GM21423 (cell line): ENCODE data around the gene BORCS6.

Experiments used
- ATAC-seq: cut with Tn5 transposase; IDR thresholded peaks from one replicate; pipeline ENCODE4 v1.9.1; 2021; ENCODE audit warnings: mild to moderate bottlenecking, moderate library complexity; ENCODE audit not compliant: unreplicated experiment

Gene BORCS6

DNA sequence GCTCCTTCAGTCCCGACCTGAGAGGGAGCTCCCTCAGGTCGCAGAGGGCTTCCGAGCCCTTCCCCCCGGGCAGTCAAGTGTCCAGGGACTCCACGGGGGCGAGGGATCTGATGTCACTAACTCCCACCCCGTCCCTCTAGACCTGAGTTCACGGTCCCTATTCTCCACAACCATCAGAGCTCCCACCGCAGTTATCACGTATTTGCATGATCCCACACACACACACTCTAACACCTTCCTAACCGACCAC, 34.1 kb downstream of the BORCS6 start:
- ATAC-seq, result no peak

DNA sequence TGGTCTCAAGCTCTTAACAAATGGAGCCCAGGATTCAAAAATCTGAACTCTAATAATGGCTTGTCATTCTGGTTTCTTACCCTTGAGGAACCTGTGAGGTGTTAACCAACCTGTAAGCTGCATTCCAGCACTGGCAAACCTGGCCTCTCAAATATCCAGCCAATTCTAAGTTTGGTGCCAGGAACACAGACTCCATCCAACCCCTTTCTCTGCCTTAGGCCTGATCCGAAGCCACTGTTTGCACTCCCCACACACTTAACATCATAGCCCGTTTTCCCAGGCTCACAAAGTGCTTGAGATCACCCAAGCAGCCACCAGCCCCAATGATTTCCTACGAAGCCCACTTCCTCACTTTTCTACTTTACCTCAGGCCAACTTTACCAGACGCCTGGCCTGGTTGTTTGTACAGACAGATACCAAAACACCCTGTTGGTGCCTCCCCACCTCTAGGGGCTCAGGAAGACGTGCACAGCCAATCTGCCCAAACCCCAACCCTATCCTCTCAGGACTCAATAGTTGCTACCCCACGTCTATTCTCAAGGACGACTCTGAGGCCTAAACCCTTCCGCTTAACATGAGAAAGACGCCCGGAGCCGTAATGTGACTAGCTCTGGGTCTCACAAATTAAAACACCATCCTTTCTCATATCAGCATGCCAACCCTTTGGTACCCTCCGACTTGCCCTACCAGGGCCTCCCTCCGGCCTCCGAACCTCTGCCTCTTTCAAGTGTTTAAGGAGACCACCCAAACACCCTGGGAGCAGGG, 34.6 kb downstream of the BORCS6 start:
- no peak for ATAC-seq

DNA sequence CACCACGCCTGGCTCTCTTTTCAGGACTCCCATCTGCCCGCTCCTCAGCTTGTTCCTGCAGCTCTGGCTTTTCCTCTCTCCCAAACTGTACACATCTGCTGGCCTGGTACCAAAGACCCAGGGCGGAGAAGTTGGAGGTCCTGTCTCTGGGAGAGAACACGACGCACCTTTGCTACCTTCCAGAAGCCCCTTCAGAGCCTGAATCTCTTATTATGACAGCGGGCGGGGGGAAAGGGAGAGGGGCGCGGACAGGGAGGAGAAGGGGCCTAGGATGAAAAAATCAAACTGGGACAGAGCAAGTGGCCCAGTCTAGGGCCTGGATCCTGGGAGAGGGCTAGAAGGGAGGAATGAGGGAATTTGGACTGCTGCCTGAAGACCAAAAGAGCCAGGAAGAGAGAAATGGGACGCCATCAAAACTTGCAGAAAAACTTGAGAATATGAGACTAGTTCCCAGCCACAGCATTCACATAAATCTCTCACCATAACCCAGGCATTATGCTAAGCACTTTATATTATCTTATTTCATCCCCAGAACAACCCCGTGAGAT, 35.3 kb downstream of the BORCS6 start:
- no peak for ATAC-seq

DNA sequence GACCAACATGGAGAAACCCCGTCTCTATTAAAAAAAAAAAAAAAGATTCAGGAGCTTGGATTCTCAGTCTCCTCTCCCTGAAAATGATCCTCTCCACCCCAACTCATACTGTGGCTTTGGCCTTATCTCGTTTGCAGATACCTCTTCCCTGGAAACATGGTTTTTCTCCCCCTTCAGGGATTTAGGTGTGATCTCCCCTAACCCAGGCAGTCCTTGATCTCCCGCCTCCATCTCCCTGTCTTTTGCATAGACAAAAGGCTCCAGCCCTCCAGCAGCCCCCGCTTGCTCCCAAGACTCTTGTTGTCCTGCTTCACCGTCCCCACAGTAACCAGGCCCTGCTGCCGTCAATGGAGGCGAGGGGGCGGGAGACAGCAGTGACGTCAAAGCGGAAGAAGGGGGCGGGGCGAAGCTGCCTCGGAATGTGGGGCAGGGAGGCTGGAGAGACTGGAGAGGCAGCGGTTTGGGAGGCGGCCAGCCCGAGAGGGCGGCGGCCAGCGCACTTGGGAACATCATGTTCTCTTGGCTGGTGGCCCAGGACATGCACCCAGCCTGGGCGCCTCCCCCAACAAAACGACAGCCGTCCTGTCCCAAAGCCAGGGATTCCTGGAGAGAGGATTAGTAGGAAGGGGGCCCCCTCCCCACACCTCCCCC, 35.9 kb downstream of the BORCS6 start:
- no peak for ATAC-seq

DNA sequence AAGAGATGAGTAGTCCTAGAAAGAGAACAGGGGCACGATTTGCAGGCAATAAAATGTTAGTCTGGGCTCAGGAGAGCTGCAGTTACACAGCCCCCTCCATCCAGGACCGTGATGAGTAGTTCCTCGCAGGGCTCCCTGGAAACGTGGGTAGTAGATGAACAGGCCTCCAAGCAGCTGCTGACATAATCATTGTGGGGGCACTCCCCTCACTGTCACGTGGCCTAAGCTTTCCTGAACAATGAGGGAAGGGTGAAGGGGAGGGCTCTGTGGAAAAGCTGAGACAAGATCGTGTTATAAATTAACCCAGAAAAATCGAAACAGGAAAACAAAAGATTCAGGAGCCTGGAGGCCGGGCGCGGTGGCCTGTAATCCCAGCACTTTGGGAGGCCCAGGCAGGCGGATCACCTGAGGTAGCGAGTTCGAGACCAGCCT, 36.4 kb downstream of the BORCS6 start:
- ATAC-seq, result no peak

DNA sequence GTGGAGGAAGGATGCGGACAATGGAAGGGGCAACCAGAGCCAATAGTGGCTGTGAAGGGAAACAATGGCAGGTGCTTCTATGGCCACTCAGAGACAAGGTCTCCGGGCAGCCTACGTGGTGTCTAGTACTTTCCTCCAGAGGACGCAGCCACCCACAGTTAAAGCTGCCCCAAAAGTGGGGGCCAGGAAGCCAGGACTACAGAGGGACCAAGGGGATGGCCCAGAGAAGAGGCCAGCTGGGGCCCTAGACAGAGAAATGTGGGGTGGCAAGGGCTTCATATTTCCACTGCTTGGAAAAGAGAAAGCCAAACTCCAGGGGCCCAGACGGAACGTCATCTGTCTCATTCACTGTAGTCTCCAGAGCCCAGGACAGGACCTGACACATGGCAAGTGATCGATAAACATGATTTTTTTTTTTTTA, 36.9 kb downstream of the BORCS6 start:
- ATAC-seq, result no peak

DNA sequence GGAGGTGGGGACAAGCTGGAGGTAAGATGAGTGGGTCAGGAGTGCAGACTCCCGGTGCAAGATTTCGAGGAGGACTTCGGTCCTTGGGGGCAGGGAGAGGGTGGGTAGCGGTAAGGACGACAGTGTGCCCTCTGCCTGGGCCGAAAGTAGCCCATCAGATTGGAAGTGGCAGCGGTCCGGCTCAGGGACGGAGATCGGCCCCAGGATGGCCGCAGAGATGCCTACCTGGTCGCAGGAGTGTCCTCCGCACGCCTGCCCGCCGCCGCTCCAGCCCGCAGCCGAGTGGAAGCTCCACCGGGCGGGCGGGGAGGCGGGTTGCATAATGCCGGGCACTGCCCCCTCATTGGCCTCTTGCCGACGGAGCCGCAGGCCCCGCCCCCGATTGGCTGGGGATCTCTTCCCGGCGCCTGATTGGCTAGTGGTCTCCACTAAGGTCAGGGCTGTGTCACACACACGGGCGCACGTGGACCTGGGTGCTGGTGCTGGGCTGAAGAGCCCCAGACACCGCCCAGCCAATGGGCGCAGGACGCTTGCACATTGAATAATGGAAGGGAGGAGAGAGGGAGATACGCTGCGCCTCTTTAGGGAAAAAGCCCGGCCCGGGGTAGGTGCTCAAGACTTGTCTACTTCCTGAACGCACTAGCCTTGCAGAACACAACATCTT, 37.7 kb downstream of the BORCS6 start, which contains the start of gene PER1:
Gene PER1, minus strand, starts transcription at position 293 of the 664 bp plus-strand sequence. CDS start 1,698 bp downstream, outside the sequence.
- no peak for ATAC-seq

DNA sequence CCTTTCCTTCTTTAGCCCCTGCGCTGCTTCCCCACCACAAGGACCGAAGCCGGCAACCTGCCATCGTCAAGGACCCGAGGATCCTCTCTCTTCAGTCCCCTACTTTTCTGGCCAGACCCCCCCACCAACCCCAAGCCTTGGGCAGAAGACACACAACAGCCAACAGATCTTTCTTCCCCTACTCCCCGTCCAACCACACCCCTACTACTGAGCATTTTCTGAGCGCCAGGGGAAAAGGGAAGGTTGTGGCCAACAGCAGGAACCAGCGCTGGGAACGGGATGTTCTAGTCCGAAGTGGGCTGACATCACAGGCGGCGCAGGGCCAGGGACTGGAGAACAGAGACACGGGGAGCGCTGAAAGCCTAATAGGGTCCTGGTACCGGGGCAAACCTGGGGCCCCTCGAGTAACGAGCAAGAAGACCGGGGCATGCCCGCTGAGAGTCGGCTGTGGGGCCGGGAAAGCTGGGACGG, 38.3 kb downstream of the BORCS6 start:
- no peak for ATAC-seq

DNA sequence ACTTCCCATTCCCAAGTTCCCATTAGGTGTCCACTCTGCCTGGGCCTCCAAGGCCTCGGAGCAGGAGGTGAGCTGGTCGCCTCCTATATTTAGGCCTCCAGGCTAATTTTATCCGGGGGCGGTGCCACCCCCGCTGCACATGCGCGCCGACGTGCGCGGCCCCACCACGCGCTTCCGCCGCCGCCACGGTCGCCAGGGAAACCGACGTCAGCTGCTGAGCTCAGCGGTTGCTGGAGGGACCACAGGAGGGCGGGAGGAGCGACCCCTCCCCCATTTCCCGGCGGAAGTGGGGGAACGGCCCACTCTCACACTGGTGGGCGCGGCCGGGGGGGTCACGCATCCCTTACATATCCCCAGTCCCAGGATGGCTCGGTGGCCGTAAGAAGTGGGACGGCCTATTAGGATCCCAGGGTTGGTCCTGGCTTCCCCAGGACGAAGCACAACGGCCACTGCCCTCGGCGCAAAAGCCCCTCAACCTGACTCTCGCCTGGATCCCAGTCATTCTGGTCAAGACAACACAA, 38.8 kb downstream of the BORCS6 start:
- peak; percentile 41 for ATAC-seq

DNA sequence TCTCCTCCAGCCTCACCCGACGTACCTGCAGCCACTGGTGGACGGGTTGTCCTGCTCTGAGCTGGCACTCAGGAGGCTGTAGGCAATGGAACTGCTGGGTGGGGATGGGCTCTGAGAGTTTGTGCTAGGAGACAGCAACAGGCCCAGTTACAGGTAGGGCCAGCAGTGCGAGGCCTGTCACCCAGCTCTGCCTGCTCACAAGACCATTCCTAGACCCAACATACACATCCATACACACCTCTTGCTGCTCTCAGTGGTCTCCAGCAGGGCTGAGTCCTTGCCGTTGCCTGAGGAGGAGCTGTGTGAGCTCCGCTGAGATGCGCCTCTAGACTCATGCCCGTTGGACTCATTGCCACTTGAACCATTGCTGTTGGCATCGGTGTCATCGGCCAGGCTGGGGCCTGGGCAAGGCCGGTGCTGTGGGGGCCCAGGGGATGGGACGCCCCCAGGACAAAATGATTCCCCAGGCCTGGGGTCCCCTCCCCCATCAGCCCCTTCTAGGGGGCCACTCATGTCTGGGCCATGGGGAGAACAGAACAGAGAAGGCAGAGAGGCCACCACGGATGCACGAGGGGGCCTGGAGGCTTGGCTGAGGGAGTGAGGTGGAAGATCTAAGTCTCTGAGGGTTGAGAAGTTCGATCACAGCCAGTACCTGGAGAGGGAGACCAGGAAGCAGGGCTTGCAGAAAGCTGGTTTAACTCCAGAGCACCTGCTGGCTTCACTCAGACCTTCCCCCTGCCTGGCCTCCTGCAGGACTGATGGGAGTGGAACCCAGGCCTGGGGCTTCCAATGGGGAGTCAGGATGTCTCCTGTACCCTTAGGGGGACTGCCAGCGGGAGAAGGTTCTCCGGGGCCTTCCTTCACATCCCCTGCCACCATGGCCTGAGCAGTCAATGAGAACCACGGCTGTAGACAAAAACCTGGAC, 39.5 kb downstream of the BORCS6 start:
- ATAC-seq, result no peak

DNA sequence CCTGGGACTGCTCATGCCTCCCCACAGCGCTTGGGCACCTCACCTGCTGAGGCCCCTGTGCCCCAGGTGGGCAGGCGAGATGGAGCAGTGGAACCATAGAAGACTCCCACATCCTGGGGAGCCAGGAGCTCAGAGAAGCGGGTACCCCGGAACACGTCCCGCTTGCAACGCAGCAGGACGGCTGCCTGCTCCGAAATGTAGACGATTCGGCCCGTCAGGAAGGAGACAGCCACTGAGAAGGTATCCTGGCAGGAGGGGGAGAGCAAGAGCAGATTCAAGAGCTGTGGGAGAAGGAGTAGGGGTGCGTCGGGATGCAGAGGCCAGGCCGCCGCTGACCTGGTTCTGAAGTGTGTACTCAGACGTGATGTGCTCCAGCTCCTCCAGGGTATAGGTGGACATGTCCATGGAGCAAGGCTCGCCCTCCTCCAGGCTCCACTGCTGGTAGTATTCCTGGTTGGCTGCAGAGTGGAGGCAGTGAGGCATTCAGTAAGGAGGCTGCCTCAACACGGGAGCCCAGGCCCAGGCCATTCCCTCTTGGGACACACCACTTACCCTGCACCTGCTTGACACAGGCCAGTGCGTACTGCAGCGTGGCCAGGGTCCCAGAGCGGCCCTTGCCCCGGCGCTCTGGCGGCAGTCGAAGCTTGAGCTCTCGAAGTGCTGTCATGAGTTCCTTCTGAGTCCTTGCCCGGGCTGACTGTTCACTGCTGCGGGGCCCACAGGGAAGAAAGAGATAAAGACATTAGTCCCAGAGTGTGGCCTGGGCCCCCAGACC, 40.4 kb downstream of the BORCS6 start:
- no peak for ATAC-seq

DNA sequence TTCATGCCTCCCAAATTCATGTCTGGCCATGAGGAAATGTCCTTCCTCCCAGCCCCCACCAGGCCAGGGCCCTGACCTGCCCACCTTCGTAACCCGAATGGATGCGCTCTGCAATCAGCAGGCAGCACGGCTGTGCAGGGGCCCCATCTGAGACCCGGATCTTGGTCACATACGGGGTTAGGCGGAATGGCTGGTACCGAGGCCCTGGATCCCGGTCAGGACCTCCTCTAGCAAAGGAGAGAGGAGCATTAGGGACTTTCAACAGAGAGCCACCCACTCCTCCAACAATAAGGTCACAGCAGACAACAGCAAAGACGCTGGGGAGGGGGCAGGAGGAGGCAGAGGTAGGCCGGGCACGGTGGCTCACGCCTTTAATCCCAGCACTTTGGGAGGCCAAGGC, 41.4 kb downstream of the BORCS6 start:
- no peak for ATAC-seq

DNA sequence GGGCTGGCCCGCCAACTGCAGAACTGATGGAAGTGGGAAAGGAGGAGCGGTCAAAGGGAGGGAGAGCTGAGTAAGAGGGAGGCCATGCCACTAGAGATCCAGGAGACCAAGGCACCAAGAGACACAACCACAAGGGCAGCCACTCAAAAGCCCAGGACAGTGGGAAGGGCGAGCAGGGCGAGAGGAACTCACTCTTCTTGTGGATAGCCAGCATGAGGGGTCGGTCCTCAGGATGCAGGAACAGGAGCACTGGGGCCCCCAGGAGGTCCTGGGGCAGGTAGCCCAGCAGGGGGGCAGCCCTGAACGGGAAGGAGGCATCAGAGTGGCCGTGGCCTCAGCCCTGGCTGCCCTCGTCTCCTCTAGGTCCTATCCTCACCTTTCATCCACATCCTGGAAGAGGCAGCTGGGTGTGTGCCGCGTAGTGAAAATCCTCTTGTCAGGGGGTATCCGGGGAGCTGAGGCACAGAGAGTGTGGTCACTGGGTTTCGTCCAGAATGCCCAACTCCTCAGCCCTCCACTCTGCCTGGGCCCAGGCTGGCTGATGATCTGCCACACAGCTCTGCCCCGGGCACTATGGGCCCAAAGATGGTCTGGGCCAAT, 42.1 kb downstream of the BORCS6 start:
- no peak for ATAC-seq

DNA sequence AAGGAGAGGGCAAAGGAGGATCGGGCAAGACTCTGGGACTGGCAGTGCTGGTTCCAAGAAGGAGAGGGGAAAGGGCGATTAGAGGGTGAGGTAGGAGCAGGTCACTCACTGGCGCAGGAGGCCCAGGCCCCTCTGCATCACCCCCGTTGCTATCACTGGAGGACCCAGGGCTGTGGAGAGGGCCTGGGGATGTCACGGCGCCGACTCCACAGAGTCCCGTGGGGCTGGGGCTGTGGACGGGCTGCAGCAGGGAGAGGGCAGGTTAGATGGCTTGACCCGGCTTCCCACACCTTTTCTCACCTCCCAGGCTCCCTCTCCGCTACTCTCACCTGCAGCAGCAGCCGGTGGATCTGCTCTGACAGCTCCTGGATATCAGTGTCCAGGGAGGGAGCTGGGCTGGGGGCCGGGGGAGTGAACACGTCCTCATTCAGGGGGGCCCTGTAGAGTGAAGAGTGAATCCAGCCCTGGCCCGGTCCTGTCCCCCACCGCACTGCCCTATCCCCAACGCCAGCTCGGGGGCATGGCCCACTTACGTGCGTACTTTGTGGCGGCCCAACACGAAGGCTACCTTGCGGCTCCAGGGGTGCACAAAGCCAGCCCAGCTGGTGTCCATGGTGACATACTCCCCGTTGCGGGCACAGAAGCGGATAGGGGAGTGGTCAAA, 42.7 kb downstream of the BORCS6 start:
- ATAC-seq, result no peak

DNA sequence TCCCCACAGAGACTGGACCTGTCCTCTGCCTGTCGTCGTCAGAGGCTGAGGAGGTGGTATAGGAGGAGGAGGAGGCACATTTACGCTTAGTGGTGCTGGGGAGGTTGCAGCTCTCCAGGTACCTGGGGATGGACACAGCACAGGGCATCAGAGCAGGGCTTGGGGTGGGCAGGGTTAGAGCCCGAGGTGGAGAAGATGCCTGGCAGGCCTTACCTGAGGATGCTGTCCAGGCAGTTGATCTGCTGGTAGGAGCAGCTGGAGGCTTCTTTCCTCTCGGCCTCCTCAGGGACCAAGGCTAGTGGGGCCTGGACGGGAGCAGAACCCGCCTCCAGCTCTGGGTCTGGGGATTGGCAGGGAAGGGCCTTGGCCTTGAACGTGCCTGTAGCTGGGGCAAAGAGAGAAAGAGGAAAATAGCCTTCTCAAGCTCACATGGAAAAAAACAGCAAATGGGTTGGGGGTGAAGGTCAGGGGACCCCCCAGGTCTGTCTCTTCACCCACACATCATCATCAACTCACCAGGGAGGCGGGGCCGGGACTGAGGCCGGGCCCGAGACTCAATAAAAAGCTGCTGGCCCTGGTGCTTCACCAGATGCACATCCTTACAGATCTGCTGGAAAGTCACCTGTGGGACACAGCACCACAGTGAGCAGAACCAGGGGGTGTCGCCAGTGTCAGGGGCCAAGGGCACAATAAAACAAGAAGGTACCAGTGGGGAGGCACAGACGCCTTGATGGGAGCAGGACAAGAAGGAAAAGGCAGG, 43.4 kb downstream of the BORCS6 start:
- ATAC-seq, result no peak

DNA sequence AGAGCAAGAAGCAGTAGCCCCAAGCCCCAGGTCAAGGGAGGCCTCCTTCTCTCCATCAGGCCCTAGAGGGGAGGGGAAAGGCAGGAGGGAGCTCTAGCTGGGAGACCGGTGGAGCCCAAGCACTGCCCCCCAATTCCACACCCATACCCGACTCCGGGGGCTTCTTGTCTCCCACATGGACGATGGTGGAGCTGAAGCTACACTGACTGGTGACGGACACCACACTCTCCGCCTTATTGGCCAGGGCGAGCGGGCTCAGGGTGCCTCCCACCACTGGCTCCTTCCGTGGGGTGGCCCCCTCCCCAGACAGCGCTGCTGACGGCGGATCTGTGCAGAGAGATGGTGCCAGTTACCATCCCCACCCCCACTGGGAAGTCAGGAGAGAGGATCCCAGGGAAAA, 44.2 kb downstream of the BORCS6 start:
- ATAC-seq, result no peak

DNA sequence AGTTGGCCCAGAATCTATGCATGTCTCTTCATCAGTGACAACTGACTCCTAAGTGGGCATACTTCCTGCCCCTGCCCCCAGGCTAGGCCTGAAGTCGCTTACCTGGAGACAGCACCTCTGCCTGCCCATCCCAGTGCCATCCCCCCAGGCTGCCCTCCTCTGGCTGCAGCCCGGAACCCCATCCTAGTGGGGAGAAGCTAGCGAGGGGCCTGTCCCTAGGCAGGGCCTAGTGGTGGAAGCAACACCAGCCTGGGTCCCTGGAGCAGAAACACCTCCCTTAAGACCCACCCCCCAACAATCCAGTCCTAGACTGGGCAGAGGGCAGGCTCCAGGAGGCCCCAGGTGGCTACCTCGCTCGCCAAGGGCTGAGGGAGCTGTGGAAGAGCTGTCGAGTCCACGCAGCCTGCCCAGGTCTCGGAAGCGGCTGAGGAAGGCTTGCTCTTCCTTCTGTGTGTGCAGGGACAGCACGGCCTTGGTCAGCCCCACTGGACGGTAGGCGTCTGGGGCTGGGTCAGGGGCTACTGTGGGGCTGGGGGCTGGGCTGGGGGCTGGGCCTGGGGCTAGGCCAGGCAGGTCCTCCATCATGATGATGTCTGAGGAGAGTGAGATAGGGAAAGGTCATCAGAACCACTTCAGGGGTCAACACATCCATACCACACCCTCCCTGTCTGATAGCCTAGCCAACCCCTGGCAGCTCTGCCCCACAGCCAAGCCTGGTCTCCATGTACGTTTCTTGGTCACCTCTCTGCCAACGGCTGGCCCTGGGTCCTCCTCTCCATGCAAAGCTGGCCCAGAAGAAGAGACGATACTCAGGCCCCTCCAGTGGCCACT, 45.4 kb downstream of the BORCS6 start:
- no peak for ATAC-seq
